Muscle layer of colon (tissue), 2 donors: Measurements from ENCODE around the gene MYH14.
"Not testable (repeated sequence)": the region's sequence is repeated elsewhere in the genome, so short reads cannot be mapped to it uniquely, and the experiment has no call there.

Experiments
- H3K27ac ChIP-seq: one replicate; pipeline ENCODE4 v1.7.0; 2013; ENCODE audit warnings: low read depth, mild to moderate bottlenecking, low read length, moderate library complexity
- H3K27me3 ChIP-seq, 2 donors: one replicate each; pipeline ENCODE4 v1.7.0; 2013; ENCODE audit warnings: low read length in 2 of 2, mild to moderate bottlenecking in 2 of 2; ENCODE audit not compliant: insufficient read depth in 2 of 2, control insufficient read depth in 1 of 2
- H3K36me3 ChIP-seq: one replicate; pipeline ENCODE4 v1.7.0; 2013; ENCODE audit warnings: mild to moderate bottlenecking, low read length; ENCODE audit not compliant: insufficient read depth
- H3K4me1 ChIP-seq: one replicate; pipeline ENCODE4 v1.7.0; 2013; ENCODE audit warnings: mild to moderate bottlenecking, low read length; ENCODE audit not compliant: insufficient read depth
- H3K4me3 ChIP-seq, 2 donors: one replicate each; pipeline ENCODE4 v1.7.0; 2013; ENCODE audit warnings: low read length in 2 of 2, low read depth in 1 of 2, mild to moderate bottlenecking in 1 of 2, moderate library complexity in 1 of 2
- H3K9ac ChIP-seq: one replicate; pipeline ENCODE4 v1.7.0; 2013; ENCODE audit warnings: low read length
- H3K9me3 ChIP-seq: one replicate; pipeline ENCODE4 v1.7.0; 2013; ENCODE audit warnings: mild to moderate bottlenecking, low read length
- donor health status: abdominal sarcoma.
- donor health status: Adenocarcinoma of cecum.

MYH14 gene

GRCh38 chr19:50347089-50347581 is 143.7 kb downstream of the MYH14 start:
- H3K27me3 ChIP-seq, H3K9me3 ChIP-seq, H3K4me3 ChIP-seq, H3K4me1 ChIP-seq, H3K9ac ChIP-seq, H3K27ac ChIP-seq, H3K36me3 ChIP-seq: not testable (repeated sequence)

GRCh38 chr19:50349277-50350057 is 146.0 kb downstream of the MYH14 start:
- Histone ChIP-seq H3K9me3 (no peaks in the 10 kb centered on the region), H3K9ac (no peak overlapping the region), H3K4me3 (no peak overlapping the region), H3K36me3 (no peaks in the 10 kb centered on the region), H3K27ac (no peak overlapping the region), H3K4me1 (no peaks in the 10 kb centered on the region), H3K27me3 (no peaks in the 10 kb centered on the region)

GRCh38 chr19:50352242-50352641 is 148.8 kb downstream of the MYH14 start:
- Histone ChIP-seq H3K36me3 (no peaks in the 10 kb centered on the region), H3K9me3 (no peaks in the 10 kb centered on the region), H3K27me3 (no peaks in the 10 kb centered on the region), H3K4me1 (no peaks in the 10 kb centered on the region), H3K4me3 (no peak overlapping the region), H3K27ac (no peak overlapping the region), H3K9ac (no peak overlapping the region)

GRCh38 chr19:50353487-50353880 is 150.1 kb downstream of the MYH14 start:
- not testable (repeated sequence) for H3K27me3 ChIP-seq, H3K4me1 ChIP-seq, H3K27ac ChIP-seq, H3K4me3 ChIP-seq, H3K9me3 ChIP-seq, H3K36me3 ChIP-seq, H3K9ac ChIP-seq

- no peaks in the 10 kb centered on the region for H3K4me1 ChIP-seq
- H3K36me3 ChIP-seq = no peaks in the 10 kb centered on the region
- no peaks in the 10 kb centered on the region for H3K9me3 ChIP-seq
- H3K27me3 ChIP-seq = peaks cover 0 to 3% of the 10 kb centered on the region in 2 donors
- no peak overlapping the region for H3K27ac ChIP-seq
- no peak overlapping the region for H3K4me3 ChIP-seq
- H3K9ac ChIP-seq = no peak overlapping the region
These were observed 153.3 kb downstream of the MYH14 start for GRCh38 chr19:50356691-50357177.

GRCh38 chr19:50357178-50358100 is 154.0 kb downstream of the MYH14 start:
- H3K36me3 ChIP-seq = no peaks in the 10 kb centered on the region

GRCh38 chr19:50358483-50359327 is 155.3 kb downstream of the MYH14 start:
- no peaks in the 10 kb centered on the region for H3K4me1 ChIP-seq
- peak overlapping the region; percentile 47 to 61 for H3K4me3 ChIP-seq
- H3K9ac ChIP-seq = no peak overlapping the region
- peaks cover 0 to 3% of the 10 kb centered on the region in 2 donors for H3K27me3 ChIP-seq
- no peaks in the 10 kb centered on the region for H3K36me3 ChIP-seq
- H3K9me3 ChIP-seq = no peaks in the 10 kb centered on the region
- peak overlapping the region; percentile 42 for H3K27ac ChIP-seq

More at GRCh38 chr19:50357178-50358100, 154.0 kb downstream of the MYH14 start:
- Histone ChIP-seq H3K27me3 (peaks cover 0 to 3% of the 10 kb centered on the region in 2 donors), H3K27ac (peak overlapping the region; percentile 70), H3K9ac (peak overlapping the region; percentile 77), H3K4me1 (no peaks in the 10 kb centered on the region), H3K4me3 (peak overlapping the region; percentile 48 to 61), H3K9me3 (no peaks in the 10 kb centered on the region)

- Histone ChIP-seq H3K4me1 (no peaks in the 10 kb centered on the region), H3K9me3 (no peaks in the 10 kb centered on the region), H3K27ac (no peak overlapping the region), H3K4me3 (no peak overlapping the region), H3K27me3 (peaks cover 0 to 3% of the 10 kb centered on the region in 2 donors), H3K9ac (no peak overlapping the region), H3K36me3 (no peaks in the 10 kb centered on the region)
These were observed 156.0 kb downstream of the MYH14 start for GRCh38 chr19:50359328-50359818.
